Fibroblast of gingiva (primary cell): ENCODE measurements around the gene PHLPP2.
A peak's percentile ranks its signal among the peaks of the same experiment; 100 is the strongest.
"Not testable (repeated sequence)": the region's sequence is repeated elsewhere in the genome, so short reads cannot be mapped to it uniquely, and the experiment has no call there.

ENCODE experiments used
- DNase-seq: peaks from one replicate; pipeline ENCODE4 v3.0.0-alpha.2; 2011; ENCODE audit warnings: low read depth

Gene PHLPP2

GRCh38 chr16:71721066-71721740, 3.3 kb downstream of the PHLPP2 start:
- DNase-seq: no peak

DNA sequence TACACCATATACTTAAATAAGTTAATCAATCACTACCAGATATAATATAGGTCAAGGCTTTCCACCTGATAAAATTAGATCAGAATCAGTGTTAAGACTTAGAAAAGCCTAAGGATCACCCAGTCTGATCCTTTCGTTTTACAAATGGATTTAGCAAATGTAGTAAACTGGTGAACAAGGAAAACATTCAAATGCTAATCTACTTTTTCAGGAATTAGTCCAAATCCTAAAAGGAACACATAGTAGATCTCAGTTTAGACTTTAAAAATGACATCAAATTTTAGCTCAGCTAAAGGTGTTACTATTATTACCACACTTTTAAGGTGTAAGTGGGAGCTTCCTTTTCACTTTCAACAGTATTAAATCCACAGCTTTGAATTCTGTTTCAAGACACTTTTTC, 12.0 kb downstream of the PHLPP2 start:
- DNase-seq: no peak

- DNase-seq: no peak
Observed at GRCh38 chr16:71711789-71712188, 12.7 kb downstream of the PHLPP2 start.

DNA sequence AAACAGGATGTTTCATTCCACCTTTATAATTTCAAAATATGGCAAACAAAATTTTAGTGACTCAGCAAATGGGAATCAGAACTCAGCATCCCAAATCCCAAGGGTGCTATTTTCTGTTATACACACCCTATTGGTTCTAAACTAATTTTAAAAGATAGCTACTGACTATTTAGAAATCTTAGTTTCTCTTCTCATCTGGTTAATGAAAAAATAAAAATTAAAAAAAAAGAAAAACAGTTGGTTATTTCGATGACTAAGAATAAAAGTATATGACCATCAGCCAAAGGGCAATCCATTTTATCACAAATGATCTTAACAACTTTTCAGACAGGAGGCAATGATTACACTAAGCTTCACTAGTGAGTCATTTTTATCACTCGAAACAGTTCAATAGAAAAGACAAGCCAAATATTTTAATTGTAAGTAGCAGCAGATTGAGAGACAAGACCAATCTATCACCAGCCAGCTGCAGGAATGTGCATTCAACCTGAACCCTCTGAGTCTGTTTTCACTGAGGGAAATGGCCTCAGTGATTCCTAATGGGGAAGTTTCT, 15.2 kb downstream of the PHLPP2 start:
- peak; percentile 83 for DNase-seq

GRCh38 chr16:71708696-71709095, 15.8 kb downstream of the PHLPP2 start:
- no peak for DNase-seq

- DNase-seq: no peak
Observed at GRCh38 chr16:71707199-71707598, 17.3 kb downstream of the PHLPP2 start.

DNA sequence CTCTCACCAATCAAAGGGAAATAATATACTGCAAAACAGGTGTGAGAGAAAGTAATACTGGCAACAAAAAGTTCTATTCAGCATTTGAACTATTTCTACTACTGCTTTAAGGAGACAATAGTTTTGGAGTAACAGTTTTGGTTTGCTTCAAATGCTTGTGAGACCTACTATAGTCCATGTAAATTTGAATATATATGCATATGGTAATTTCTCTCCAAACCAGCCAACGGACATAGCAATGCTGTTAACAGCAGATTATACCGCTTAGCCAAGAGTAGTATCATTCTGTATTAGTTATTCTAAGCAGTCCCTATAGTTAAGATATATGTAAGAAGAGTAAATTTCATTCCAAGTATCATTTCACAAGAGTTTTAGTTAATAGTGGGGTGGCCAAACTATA, 18.5 kb downstream of the PHLPP2 start:
- DNase-seq: no peak

DNA sequence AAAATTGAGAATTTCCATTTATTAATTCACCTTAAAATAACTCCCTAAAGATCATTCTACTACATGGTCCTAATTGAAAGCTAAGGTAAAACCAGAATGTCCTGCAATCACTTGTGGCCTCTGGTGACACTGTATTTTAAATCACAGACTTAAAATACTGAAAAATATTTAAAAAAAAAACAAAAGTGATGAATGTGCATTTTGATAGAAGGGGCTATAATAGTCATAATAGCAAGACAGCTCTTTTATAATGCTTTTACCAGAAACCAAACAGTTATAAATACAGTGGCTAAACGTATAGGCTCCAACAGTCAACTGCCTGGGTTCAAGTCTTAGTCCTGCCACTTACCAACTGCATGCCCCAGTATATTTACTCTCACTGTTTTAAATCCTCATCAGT, 21.2 kb downstream of the PHLPP2 start:
- no peak for DNase-seq

- no peak for DNase-seq
Observed at GRCh38 chr16:71700831-71701230, 23.7 kb downstream of the PHLPP2 start.

DNA sequence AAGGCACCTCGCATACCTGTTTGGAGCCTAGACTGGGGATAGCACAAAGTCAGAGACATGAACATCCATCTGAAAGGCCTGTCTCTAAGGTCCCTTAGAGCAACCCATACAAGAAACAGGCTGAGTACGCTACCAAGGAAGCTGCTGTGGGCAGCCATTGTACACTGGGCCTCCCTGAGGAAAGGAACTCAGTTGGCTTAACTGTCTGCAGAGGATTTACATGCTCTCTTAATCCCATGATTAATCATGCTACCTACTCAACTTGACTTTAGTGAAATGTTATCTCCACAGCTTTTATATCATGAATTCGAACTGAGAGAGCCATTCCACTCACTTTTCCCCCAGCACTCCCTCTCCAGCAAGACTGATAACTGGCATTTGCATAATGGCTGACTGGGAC, 26.0 kb downstream of the PHLPP2 start:
- DNase-seq: no peak

DNA sequence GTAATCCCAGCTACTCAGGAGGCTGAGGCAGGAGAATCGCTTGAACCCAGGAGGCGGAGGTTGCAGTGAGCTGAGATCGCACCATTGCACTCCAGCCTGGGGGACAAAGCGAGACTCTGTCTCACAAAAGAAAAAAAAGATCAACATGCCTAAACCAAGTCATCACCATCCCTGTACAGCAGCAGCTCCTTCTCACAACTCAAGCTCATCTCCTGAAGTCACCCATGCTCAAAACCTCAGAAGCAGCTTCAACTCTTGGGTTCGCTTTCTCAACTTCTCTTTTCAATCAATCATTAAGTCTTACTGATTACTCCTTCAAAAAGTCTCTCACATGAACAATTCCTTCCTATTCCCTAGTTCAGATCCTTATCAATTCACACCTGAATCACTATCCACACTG, 31.3 kb downstream of the PHLPP2 start:
- no peak for DNase-seq

- no peak for DNase-seq
Observed at GRCh38 chr16:71689901-71690300, 34.6 kb downstream of the PHLPP2 start.

GRCh38 chr16:71687861-71688260, 36.6 kb downstream of the PHLPP2 start:
- DNase-seq: no peak

GRCh38 chr16:71684280-71684679, 40.2 kb downstream of the PHLPP2 start:
- DNase-seq: not testable (repeated sequence)

DNA sequence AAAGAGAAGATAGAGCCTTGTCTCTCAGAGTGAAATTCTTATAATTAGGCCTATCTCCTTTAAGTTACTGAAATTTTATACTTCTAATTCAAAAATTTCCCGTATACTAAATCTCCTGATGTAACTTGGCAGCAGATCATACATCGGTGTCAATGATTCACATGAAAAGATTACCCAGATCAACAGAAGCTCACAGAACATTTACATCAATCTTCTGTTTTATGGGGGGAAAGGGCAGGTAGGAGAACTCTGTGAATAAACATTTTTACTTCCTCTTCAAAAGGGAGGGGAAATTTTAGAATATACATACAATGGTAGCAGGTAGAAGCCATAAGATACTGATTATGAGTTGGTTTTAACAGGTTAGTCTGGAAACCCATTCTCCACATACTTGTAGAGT, 43.1 kb downstream of the PHLPP2 start:
- no peak for DNase-seq

DNA sequence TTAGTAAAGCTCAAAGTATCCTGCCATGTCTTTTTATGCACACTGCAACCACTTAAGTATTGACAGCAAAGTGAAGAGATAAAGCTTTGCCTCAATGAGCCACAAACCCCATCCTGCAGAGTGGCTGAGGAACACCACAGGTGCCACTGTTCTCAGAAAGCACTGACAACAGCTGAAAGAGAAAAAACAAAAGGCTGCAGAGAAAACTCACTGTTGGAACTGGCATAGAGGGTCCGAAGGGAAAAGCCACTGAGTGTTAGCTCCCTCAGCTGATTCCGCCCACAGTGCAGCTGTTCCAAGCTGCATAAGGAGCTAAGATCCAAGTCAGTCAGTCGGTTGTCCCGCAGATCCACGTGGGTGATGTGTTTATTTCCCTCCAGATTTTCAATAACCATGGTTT, 48.3 kb downstream of the PHLPP2 start:
- DNase-seq: no peak

- DNase-seq: peak; percentile 4
Observed at GRCh38 chr16:71675380-71675779, 49.1 kb downstream of the PHLPP2 start.

DNA sequence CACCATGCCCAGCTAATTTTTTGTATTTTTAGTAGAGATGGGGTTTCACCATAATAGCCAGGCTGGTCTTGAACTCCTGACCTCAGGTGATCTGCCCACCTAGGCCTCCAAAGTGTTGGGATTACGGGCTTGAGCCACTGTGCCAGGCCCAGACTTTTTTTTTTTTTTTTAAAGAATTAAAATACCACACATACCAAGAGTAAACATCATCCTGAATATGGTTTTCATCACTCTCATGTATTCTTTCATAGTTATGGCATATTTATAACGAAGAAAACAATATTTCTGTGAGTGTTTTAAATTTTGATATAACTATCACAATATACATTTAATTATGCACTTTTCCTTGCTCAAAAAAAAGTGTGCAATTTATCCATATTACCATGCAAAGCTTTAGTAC, 50.3 kb downstream of the PHLPP2 start:
- no peak for DNase-seq

DNA sequence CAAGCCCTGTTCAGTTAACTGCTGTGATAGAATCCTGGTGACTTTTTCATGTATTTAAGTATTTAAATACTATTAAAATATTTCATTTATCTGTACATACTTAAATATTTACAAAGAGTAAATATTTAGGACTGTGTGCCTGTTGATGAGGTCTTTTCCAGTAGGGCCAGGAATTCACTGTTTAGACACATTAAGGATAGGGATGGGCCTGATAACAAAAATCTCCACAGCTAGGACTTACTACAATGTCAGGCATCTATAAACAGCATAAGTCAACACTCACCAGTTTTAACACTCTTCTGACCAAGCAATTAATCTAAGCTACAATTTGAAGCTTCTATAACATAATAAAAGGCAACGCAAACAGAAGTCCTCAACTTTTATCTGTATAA, 50.9 kb downstream of the PHLPP2 start:
- DNase-seq: no peak

- no peak for DNase-seq
Observed at GRCh38 chr16:71672803-71673581, 51.5 kb downstream of the PHLPP2 start.

GRCh38 chr16:71672125-71672524, 52.4 kb downstream of the PHLPP2 start:
- no peak for DNase-seq

GRCh38 chr16:71671165-71671564, 53.3 kb downstream of the PHLPP2 start:
- DNase-seq: no peak

DNA sequence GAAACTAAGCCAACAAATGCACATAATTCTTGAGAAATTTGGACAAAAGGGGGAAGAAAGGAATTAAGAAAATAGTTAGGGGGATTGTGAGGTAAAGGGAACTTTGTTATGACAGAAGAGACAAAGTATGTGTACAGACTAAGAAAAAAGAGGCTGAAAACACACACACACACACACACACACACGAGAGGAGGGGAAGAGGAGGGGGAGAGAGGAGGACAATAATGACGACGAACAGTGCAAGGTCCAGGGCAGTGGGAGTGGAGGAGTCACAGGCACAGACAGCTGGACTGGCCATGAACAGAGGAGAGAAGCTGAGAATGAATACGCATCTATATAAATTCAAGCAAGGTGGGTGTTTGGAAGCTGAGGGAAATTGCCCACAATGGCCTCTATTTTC, 54.0 kb downstream of the PHLPP2 start:
- DNase-seq: no peak
